Measurements from ENCODE around the gene SERP2.

The SERP2 gene

DNA sequence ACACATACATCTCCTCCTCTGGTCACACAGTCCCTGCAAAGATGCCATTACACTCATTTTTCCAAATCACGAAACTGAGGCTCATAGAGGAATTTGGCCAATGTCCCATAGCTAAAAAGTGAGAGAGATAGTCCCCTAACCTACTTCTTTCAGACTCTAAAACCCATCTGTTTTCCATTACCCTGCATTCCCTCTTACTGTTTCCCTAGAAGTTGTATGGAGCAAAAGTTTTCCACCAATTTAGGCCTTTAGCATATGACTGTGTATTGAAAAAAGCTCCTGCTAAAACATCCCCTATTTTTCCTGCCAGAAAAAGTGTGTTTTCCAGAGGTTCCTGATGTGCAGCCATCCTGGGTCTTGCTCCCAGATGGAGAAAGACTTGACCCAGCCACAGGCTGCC is 16.3 kb downstream of the SERP2 start:
- DNase-seq = no peak

- DNase-seq = no peak
Observed at GRCh38 chr13:44393391-44393790, 19.8 kb downstream of the SERP2 start.

GRCh38 chr13:44394658-44395057 is 21.0 kb downstream of the SERP2 start:
- DNase-seq = no peak

- no peak for DNase-seq
Observed at GRCh38 chr13:44395976-44396694, 22.5 kb downstream of the SERP2 start.

DNA sequence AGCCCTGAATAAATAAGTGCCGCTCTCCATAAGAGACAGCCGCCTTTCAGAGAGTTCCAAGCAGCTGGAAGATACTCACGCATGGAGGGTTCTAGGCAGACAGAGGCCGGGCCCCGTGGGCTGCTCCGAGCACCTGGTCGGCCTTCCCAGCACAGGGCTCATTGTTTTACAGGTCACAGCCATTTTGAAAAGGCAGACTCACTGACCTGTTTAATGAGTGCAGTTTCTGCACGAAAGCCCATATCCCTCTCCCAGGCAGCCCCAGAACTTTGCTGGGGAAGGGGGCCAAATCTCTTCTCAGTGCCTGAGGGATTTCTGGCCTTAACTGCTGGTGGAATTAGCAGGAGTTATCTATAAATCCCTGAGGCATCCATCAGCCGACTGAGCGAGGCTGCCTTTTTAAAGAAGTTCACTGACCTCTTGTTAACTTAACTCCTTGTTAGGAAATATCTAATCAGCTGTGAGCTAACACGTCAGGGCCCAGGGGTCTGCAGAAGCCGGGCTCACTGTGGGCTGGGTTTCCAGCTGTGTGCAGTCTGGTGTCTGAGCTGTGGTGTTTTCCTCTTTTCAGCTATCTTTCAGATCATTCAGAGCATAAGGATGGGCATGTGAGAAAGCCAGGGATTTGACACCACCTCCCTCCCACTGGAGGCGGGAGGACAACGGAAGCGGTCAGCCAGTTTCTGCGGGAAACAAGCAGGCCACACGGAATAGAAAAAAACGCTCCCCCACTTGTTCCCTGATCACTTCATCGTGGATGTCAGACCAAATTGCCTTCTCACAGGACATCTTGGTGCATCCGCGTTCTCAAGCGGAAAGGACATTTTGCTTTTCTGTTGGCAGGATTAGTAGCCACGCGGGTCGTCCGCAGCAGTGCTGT is 23.3 kb downstream of the SERP2 start:
- DNase-seq = no peak

DNA sequence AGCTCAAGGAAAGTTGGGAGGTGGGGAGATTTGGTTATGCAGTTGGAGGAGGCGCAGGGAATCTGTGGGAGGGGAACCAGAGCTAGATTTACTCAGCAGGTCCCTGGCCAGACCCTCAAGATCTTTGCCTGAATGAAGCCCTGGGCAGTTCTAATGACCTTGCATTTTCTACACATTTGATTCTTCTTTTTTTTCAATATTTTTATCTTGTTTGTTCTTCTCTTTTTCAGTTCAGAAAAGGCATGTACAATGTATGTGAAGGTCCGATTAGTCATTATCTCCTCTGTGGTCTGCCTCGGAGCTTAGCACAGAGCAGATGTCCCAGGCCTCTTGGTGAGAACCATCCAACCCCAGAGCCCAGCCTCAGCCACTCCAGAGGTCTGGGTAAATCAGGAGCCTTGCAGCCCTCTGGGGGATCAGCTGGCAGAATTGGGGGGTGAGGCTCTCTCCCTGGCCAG is 24.2 kb downstream of the SERP2 start:
- no peak for DNase-seq

DNA sequence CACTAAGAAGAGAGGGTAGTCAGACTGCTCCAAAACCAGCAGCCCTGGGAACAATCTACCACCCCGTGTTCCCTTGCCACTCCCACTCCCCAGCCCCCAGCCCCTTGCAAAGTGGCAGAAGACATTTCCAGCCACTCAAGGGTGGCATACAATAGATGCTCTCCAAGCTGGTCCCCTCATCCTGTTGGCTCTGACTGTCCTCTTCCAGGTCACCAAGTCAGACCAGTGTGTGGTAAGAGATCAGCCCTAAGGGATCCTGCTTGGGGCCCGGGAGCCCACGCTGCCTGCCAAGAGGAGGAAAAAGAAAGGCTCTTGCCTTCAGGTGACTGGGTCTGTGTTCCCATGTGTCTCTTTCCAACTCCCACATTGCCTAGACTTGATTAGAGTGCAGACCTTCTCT is 25.0 kb downstream of the SERP2 start:
- no peak for DNase-seq

- no peak for DNase-seq
Observed at GRCh38 chr13:44399074-44399473, 25.4 kb downstream of the SERP2 start.

DNA sequence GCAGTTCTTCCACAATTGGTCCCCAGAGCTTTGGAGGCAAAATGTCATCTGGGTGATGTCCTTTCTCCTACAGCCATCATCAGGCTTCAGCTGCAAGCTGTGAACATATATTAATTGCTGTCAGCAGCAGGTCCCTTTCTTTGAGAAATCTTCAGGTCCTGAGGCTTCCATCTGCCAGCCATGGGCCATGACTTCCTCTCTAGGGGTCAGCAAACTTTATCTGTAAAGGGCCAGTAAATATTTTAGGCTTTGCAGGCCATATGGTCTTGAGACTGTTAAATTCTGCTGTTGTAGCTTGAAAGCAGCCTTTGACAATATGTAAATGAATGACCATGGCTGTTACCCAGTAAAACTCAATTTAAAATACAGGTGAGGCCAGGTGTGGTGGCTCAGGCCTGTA is 27.1 kb downstream of the SERP2 start:
- DNase-seq = no peak

GRCh38 chr13:44401577-44401976 is 28.0 kb downstream of the SERP2 start:
- DNase-seq = no peak

DNA sequence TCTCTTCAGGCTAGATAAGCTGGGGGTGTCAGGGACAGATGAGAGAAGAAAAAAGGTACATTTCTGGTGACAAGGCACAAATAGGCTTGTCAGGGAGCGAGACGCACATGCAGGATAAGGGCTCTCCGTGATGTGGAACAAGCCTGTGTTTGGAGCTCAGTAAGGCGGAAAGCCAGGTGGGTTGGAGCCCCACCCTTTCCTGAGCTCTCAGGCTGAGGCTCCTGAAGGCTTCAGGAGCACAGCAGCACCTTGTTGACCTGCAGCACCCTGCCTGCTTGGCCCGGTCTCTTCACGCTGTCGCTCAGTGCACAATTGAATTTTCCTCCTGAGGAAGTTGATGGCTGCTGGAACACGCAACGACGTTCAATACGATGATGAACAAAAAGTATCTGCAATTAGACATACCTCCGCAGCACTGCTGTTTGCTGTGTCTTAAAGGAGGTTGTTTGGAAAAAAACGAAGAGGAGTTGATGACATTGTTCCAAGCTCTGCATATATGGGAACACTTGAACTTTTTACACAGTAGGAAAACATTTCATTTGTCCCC is 29.3 kb downstream of the SERP2 start:
- no peak for DNase-seq

DNA sequence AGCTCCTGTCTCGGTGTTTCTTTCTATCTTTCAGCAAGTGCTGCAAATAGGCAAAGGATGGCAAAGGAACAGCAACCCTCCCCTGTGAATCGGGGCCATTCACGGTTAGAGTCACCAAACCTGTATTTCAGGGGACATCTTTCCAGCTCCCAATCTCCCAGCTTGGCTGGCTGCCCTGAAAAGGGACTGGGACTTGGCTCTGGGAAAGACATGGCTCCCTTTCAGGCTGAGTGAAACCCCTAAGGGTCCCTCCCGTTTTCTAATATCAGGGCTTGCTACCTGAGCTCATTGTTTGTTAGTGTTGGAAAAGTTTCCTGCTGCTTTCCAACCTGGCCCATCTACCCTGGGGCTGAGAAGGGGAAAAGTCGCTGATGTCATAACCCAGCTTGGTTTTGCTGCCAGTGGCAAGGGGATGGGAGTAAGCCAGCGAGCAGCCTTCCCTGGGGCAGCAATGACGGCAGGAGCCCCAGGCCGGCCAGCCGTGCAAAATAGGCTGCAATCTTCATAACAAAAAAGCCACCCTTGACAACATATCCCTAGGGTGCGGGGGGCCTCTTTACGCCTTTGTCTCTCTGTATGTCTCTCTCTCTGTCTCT is 29.9 kb downstream of the SERP2 start:
- DNase-seq = no peak

DNA sequence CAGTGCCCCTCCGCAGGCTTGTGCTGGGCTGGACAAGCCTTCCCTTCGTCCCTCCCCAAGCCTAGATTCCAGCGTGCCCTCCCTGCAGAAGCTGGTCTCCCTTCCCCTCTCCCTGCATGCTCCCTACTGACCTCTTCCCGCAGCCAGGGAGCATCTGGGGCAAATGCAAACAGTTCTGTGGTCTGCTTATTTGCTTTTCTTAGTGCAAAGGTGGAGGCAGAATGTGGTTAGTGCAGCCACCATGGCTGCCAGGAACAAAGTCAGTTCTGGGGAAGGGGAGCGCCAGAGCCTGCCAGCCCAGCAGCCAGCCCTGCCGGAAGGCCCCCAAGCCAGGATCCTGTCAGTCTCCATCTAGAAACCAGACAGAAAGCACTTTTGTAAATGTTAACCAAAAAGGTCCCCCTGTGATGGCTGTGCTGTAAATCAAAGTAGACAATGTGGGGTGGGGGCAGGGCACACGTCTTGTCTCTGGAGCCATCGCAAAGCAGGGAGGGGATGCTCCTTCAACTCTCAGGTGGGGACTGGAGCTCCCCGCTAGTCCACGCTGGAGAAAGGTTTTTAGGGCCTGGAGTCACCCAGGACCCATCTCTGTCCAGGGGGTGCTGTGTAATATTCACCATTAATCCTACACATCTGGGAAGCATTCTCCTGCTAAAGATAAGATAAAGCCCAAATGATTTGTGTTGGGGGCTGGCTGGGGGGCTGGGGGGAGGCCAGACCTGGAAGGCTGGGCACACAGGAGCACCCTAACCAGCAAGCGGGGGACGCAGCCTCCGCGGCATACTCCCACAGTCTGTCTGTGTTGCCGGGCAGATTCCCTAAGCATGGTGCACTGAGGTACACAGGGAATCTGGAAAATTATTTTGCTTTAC is 30.9 kb downstream of the SERP2 start:
- no peak for DNase-seq

GRCh38 chr13:44406617-44407016 is 33.0 kb downstream of the SERP2 start:
- no peak for DNase-seq

DNA sequence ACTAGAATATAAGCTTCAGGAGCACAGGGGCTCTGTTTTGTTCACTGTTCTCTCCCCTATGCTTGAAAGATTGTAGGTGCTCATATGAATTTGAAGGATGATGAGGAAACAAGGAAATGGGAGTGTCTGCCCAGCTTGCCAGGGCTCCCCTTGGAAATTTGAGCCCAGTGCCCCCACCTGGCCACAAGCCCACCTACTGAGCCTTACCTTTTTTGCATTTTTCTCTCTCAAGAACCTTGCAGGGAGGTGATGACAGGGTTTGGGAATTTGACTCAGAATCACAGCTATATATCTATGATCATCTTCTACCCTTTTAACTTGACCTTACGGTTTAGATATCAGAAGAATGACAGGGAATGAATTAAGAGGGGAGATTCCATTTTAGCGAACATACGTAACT is 33.8 kb downstream of the SERP2 start:
- DNase-seq = no peak

GRCh38 chr13:44407891-44408290 is 34.3 kb downstream of the SERP2 start:
- no peak for DNase-seq

- DNase-seq = no peak
Observed at GRCh38 chr13:44409595-44409994, 36.0 kb downstream of the SERP2 start.

- no peak for DNase-seq
Observed at GRCh38 chr13:44410328-44410859, 36.8 kb downstream of the SERP2 start.

GRCh38 chr13:44411841-44412240 is 38.2 kb downstream of the SERP2 start:
- no peak for DNase-seq

GRCh38 chr13:44412346-44412935 is 38.8 kb downstream of the SERP2 start:
- DNase-seq = no peak

DNA sequence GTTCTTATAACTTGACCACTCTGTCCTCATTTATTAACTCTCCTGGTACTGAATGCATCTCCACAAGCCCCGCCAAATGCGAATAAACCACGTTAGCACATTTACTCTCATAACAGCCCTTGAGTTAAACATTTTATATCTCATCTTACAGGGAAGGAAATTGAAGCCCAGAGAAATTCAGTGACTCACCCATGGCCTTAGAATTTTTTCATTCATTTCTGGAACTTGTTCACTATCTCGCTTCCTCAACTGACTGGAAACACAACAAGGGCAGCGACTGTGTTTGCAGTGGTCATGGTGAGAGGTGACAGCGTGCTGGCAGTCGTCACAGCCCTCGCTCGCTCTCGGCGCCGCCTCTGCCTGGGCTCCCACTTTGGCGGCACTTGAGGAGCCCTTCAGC is 39.5 kb downstream of the SERP2 start:
- no peak for DNase-seq

GRCh38 chr13:44414716-44415115 is 41.1 kb downstream of the SERP2 start:
- DNase-seq = no peak

Measured in NCI-H2107 (cell line).